Measurements from ENCODE around the gene NCAPD3. TPM values are rescaled to one million over a fixed set of nuclear protein-coding genes. Genes with fewer than 3 reads are reported as not detected.

The NCAPD3 gene
- total RNA-seq, 3 donors from 2014 or later = 12.6 to 19.8 (median 16.6) TPM

GRCh38 chr11:134110252-134110815 is 113.4 kb downstream of the NCAPD3 start:
- Histone ChIP-seq H3K9me3 (peaks cover 4% of the 10 kb centered on the region), H3K36me3 (ENCODE audit: low read depth) (no peaks in the 10 kb centered on the region), H3K4me1 (ENCODE audit: low read depth) (no peaks in the 10 kb centered on the region), H3K4me3 (no peak overlapping the region)
- DNase-seq (no peak), ATAC-seq (no peak)
- intact Hi-C loops (cut with DNase I, micrococcal nuclease) = no loop called here
- no peak for TF ChIP-seq CTCF (IDR thresholded peaks at IDR 0.05)

Other genes with a start within 250 kb of the NCAPD3 start
- gene JAM3, start 154.9 kb downstream of the NCAPD3 start, total RNA-seq = 10 to 100 TPM in 1 of 3 donors, 1 to 10 TPM in 2; 5.4 to 62.7 (median 5.5) TPM
- gene VPS26B, start 704 bp upstream of the NCAPD3 start, total RNA-seq = 10 to 100 TPM; 38.6 to 50.8 (median 47.5) TPM
- gene THYN1, start 29.4 kb upstream of the NCAPD3 start, total RNA-seq = 10 to 100 TPM; 33.5 to 40.2 (median 35.5) TPM
- 10 to 100 TPM; 24.4 to 31.1 (median 28.8) TPM for gene ACAD8, start 29.6 kb upstream of the NCAPD3 start, total RNA-seq
- under 1 TPM in 1 of 3 donors, not detected in 2; 0.09 TPM for gene GLB1L3, start 52.4 kb upstream of the NCAPD3 start, total RNA-seq
- 10 to 100 TPM; 21.5 to 27.9 (median 26.9) TPM for gene GLB1L2, start 108.0 kb upstream of the NCAPD3 start, total RNA-seq
- under 1 TPM; 0.09 to 0.38 (median 0.22) TPM for gene B3GAT1, start 188.3 kb upstream of the NCAPD3 start, total RNA-seq

Data from mucosa of descending colon (tissue), 3 donors.